Measurements from ENCODE around the gene HSPB6.

DNA sequence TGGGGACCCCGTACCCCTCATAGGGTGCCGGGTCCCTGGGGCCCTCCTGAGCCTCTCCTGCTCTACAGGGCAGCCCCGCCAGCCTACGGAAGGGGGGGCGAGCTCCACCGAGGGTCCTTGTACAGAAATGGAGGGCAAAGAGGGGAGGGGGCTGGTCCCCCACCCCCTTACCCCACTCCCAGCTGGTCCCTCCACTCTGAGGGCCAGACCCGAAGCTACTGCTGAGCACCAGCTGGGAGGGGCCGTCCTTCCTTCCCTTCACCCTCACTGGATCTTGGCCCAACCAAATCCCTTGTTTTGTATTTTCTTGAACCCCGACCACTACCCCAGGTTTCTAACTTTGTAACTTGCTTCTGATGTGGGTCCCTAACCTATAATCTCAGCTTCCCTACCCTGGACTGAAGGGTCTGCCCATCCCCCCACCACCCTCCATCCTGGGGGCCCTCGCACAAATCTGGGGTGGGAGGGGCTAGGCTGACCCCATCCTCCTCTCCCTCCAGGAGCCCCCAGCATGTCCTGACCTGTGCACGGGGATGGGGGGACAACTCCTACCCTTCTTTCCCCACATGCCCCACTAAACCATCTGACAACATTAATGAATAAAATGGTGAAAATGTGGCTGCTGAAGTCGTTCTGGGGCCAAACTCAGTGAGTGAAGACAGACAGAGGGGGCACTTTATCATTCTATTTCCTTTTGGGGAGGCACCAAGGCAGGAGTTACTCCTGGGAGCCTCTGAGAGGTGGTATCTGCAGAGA, 31.6 kb upstream of the HSPB6 start:
- TF ChIP-seq, protein P1, sequence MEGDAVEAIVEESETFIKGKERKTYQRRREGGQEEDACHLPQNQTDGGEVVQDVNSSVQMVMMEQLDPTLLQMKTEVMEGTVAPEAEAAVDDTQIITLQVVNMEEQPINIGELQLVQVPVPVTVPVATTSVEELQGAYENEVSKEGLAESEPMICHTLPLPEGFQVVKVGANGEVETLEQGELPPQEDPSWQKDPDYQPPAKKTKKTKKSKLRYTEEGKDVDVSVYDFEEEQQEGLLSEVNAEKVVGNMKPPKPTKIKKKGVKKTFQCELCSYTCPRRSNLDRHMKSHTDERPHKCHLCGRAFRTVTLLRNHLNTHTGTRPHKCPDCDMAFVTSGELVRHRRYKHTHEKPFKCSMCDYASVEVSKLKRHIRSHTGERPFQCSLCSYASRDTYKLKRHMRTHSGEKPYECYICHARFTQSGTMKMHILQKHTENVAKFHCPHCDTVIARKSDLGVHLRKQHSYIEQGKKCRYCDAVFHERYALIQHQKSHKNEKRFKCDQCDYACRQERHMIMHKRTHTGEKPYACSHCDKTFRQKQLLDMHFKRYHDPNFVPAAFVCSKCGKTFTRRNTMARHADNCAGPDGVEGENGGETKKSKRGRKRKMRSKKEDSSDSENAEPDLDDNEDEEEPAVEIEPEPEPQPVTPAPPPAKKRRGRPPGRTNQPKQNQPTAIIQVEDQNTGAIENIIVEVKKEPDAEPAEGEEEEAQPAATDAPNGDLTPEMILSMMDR (IDR thresholded peaks at IDR 0.05; ENCODE audit: low read depth, low read length, poor library complexity, severe bottlenecking) = no peak
- TF ChIP-seq EZH2phosphoT487 (IDR thresholded peaks at IDR 0.05; ENCODE audit: borderline replicate concordance, low read length) = no peak

All from DOHH2 (cell line).